Psoas muscle (tissue), 8 donors: Measurements from ENCODE around the gene LSP1. TPM values are rescaled to one million over a fixed set of nuclear protein-coding genes. Genes with fewer than 3 reads are reported as not detected.

Source experiments
- ATAC-seq, 4 donors: fragments of 200-7000 bp; cut with Tn5 transposase; one replicate each; pipeline ENCODE4 v1.9.1; 2020; ENCODE audit warnings: moderate library complexity in 3 of 4, mild to moderate bottlenecking in 2 of 4
- DNase-seq, 2 donors: peaks; one replicate each; pipeline ENCODE4 v3.0.0-alpha.2; 2020
- H3K27ac ChIP-seq: fragments of 200-600 bp; one replicate; pipeline ENCODE4 v1.8.0; 2022
- H3K27me3 ChIP-seq, 3 donors: fragments of 200-600 bp in 1 of 3; one replicate each; pipeline versions ENCODE4 v1.6.1 to v1.8.0; 2013 to 2022; ENCODE audit warnings: low read length in 2 of 3, mild to moderate bottlenecking in 2 of 3, moderate library complexity in 1 of 3; ENCODE audit not compliant: insufficient read depth in 3 of 3
- H3K36me3 ChIP-seq, 2 donors: fragments of 200-600 bp in 1 of 2; one replicate each; pipeline versions ENCODE4 v1.6.1 to v1.8.0; 2013 to 2022; ENCODE audit warnings: low read depth in 1 of 2, mild to moderate bottlenecking in 1 of 2, moderate library complexity in 1 of 2; ENCODE audit not compliant: insufficient read depth in 1 of 2
- H3K4me1 ChIP-seq: fragments of 200-600 bp; one replicate; pipeline ENCODE4 v1.8.0; 2022
- H3K4me3 ChIP-seq: fragments of 200-600 bp; one replicate; pipeline ENCODE4 v1.8.0; 2022; ENCODE audit warnings: mild to moderate bottlenecking
- H3K9me3 ChIP-seq: fragments of 200-600 bp; one replicate; pipeline ENCODE4 v1.8.0; 2022
- CTCF ChIP-seq: fragments of 200-600 bp; IDR thresholded peaks from one replicate; pipeline ENCODE4 v1.8.0; 2022; ENCODE audit warnings: antibody characterized with exemption
- WGBS, 3 donors: extraction: QIAGEN DNeasy Blood & Tissue Kit; methylation state at CpG; one replicate each; pipeline versions ENCODE4 v1.1.6 to v1.1.7; 2013; 5-methylcytosine and 5-hydroxymethylcytosine counted together
- intact Hi-C, 2 donors: fragments of 100-400 bp; cut with DNase I; formaldehyde crosslinking; loops; one replicate each; pipeline versions ENCODE4 v1.11.0 to v1.14.2; 2022
- polyA plus RNA-seq, 3 donors: library from polyadenylated mRNA; stranded (reverse); fragments of 200-250 nt; gene quantifications; one replicate each; pipeline ENCODE4 v1.2.3, GENCODE V29; 2013
- total RNA-seq, 4 donors: library from RNA; stranded (reverse); fragmentation: NEBNext Ultra II Directional in 2 of 4; extraction: Animal tissue kit (Norgen Biotek cat#: 25700) in 2 of 4; gene quantifications; one replicate each; pipeline versions ENCODE4 v1.2.1 to v1.2.4, GENCODE V29; 2021 to 2023
- donor health status: healthy with polysubstance abuse.
- donor health status: DM: no; HTN: no; CAD: no; lungs with moderate emphysema.
- donor health status: Bipolar disorder and iron deficiency.
- donor health status: healthy.
- donor health status: DM: yes; HTN: yes; CAD: no.
- donor health status: DM: no; HTN: no; CAD: no.
- donor health status: DM: no; HTN: no; CAD: no.
- donor health status: DM: yes; HTN: yes; CAD: no.

The LSP1 gene
- total and polyA plus RNA-seq, 7 donors, result 7.5 to 27.1 (median 14.4) TPM

- peaks cover 35% of the 10 kb centered on the region for H3K4me1 ChIP-seq
- H3K27me3 ChIP-seq, result no peaks in the 10 kb centered on the region
- no peaks in the 10 kb centered on the region for H3K9me3 ChIP-seq
- no peak for TF ChIP-seq CTCF
- H3K27ac ChIP-seq, result peak overlapping the region; percentile 23
- no peaks in the 10 kb centered on the region for H3K36me3 ChIP-seq
- H3K4me3 ChIP-seq, result no peak overlapping the region
- 61 to 94% (median 80%) methylated on average over 5 of the region's 5 CpGs for WGBS, 3 donors
- no peak for DNase-seq
- no peak for ATAC-seq
- intact Hi-C loops, result loop anchor here (1.0 to 10.0 kb wide), 2 partner anchors 24 to 52 kb away; partner anchors contain the start of gene MRPL23 (in 1 of the 2)
Observed at GRCh38 chr11:1892558-1892957, 39.7 kb downstream of the LSP1 start.

- H3K9me3 ChIP-seq, result no peaks in the 10 kb centered on the region
- no peak for TF ChIP-seq CTCF
- no peaks in the 10 kb centered on the region for H3K27me3 ChIP-seq
- peaks cover 24% of the 10 kb centered on the region for H3K4me1 ChIP-seq
- no peak for ATAC-seq
- no peak overlapping the region for H3K27ac ChIP-seq
- no peaks in the 10 kb centered on the region for H3K36me3 ChIP-seq
- intact Hi-C loops, result loop anchor here (1.0 to 10.0 kb wide), 2 partner anchors 47 to 51 kb away; partner anchors contain the start of gene MRPL23 (in 1 of the 2)
- 86 to 95% (median 88%) methylated on average over 5 of the region's 5 CpGs for WGBS, 3 donors
- no peak overlapping the region for H3K4me3 ChIP-seq
- no peak for DNase-seq
Observed at GRCh38 chr11:1893581-1894359, 40.9 kb downstream of the LSP1 start.

- no peak for TF ChIP-seq CTCF
- WGBS, 3 donors, result 92 to 93% (median 92%) methylated on average over 11 of the region's 11 CpGs
- Histone ChIP-seq H3K4me3 (no peak overlapping the region), H3K9me3 (no peaks in the 10 kb centered on the region), H3K36me3 (no peaks in the 10 kb centered on the region), H3K4me1 (peaks cover 18% of the 10 kb centered on the region), H3K27ac (no peak overlapping the region), H3K27me3 (no peaks in the 10 kb centered on the region)
- no peak for ATAC-seq
- intact Hi-C loops, result loop anchor here (1.0 to 10.0 kb wide), 2 partner anchors 46 to 50 kb away; partner anchors contain the start of gene MRPL23 (in 1 of the 2)
- DNase-seq, result no peak
Observed at GRCh38 chr11:1894759-1895158, 41.9 kb downstream of the LSP1 start.

GRCh38 chr11:1896468-1896867 lies 43.6 kb downstream of the LSP1 start:
- DNase-seq (no peak), ATAC-seq (no peak)
- no peaks in the 10 kb centered on the region for H3K27me3 ChIP-seq
- intact Hi-C loops, result loop anchor here in 1 of 2 donors (10.0 kb wide), 1 partner anchor 48 kb away; the partner anchor contains the start of gene MRPL23
- no peak overlapping the region for H3K4me3 ChIP-seq
- peaks cover 4% of the 10 kb centered on the region for H3K4me1 ChIP-seq
- 73 to 84% (median 81%) methylated on average over 10 of the region's 10 CpGs for WGBS, 3 donors
- TF ChIP-seq CTCF, result no peak
- H3K27ac ChIP-seq, result no peak overlapping the region
- H3K36me3 ChIP-seq, result no peaks in the 10 kb centered on the region
- H3K9me3 ChIP-seq, result no peaks in the 10 kb centered on the region
